HG02610 (cell line): Measurements from ENCODE around the gene EHD4.

Experiments
- ATAC-seq: cut with Tn5 transposase; IDR thresholded peaks from one replicate; pipeline ENCODE4 v1.9.1; 2021; ENCODE audit warnings: mild to moderate bottlenecking, moderate library complexity; ENCODE audit not compliant: unreplicated experiment

The EHD4 gene

GRCh38 chr15:41922353-41922752 is 50.0 kb downstream of the EHD4 start:
- no peak for ATAC-seq

GRCh38 chr15:41921639-41922038 is 50.7 kb downstream of the EHD4 start:
- ATAC-seq, result no peak

- ATAC-seq, result no peak
Observed at GRCh38 chr15:41921167-41921566, 51.2 kb downstream of the EHD4 start.

- no peak for ATAC-seq
Observed at GRCh38 chr15:41919954-41920538, 52.3 kb downstream of the EHD4 start.

GRCh38 chr15:41919201-41919820 is 53.0 kb downstream of the EHD4 start:
- ATAC-seq, result no peak

- no peak for ATAC-seq
Observed at GRCh38 chr15:41918506-41919126, 53.7 kb downstream of the EHD4 start.

GRCh38 chr15:41917767-41918430 is 54.5 kb downstream of the EHD4 start:
- ATAC-seq, result no peak

GRCh38 chr15:41915255-41915994 is 56.9 kb downstream of the EHD4 start:
- no peak for ATAC-seq

GRCh38 chr15:41914411-41914810 is 57.9 kb downstream of the EHD4 start:
- ATAC-seq, result no peak

- ATAC-seq, result no peak
Observed at GRCh38 chr15:41913256-41913655, 59.1 kb downstream of the EHD4 start.

- no peak for ATAC-seq
Observed at GRCh38 chr15:41911691-41912345, 60.5 kb downstream of the EHD4 start.

GRCh38 chr15:41908736-41909461 is 63.5 kb downstream of the EHD4 start:
- no peak for ATAC-seq

- no peak for ATAC-seq
Observed at GRCh38 chr15:41907141-41907540, 65.2 kb downstream of the EHD4 start.

- ATAC-seq, result no peak
Observed at GRCh38 chr15:41906608-41907007, 65.7 kb downstream of the EHD4 start.

GRCh38 chr15:41905036-41905793 is 67.1 kb downstream of the EHD4 start:
- no peak for ATAC-seq

- ATAC-seq, result no peak
Observed at GRCh38 chr15:41904541-41905005, 67.8 kb downstream of the EHD4 start.

- no peak for ATAC-seq
Observed at GRCh38 chr15:41903782-41904181, 68.6 kb downstream of the EHD4 start.

GRCh38 chr15:41901431-41901830 is 70.9 kb downstream of the EHD4 start:
- no peak for ATAC-seq
